CMK (cell line): ENCODE results near the gene ZNF322.

Experiments
- DNase-seq: peaks from one replicate; pipeline ENCODE4 v3.0.0-alpha.2; 2010; ENCODE audit warnings: low read depth

The ZNF322 gene

DNA sequence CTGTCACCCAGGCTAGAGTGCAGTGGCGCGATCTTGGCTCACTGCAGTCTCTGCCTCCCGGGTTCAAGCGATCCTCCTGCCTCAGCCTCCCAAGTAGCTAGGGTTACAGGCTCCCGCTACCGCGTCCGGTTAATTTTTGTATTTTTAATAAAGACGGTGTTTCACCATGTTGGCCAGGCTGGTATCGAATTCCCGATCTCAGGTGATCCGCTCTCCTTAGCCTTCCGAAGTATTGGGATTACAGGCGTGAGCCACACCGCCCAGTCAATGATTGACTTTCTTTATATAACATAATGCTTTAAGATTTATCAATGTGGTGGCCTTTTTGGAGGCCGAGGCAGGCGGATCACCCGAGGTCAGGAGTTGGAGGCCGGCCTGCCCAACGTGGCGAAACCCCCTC is 70.6 kb downstream of the ZNF322 start:
- no peak for DNase-seq
